ENCODE measurements around the gene LMOD1.
A peak's percentile ranks its signal among the peaks of the same experiment; 100 is the strongest.
"Not testable (repeated sequence)": the region's sequence is repeated elsewhere in the genome, so short reads cannot be mapped to it uniquely, and the experiment has no call there.

LMOD1 gene

GRCh38 chr1:201946224-201946908 lies at the start of gene LMOD1:
Gene LMOD1 (minus strand): TSS chr1:201946548. CDS start chr1:201946340, 208 bp downstream.
- DNase-seq, result no peak

- DNase-seq, result no peak
Measured at GRCh38 chr1:201990427-201990826, 44.1 kb upstream of the LMOD1 start.

GRCh38 chr1:201989354-201990128 lies 43.2 kb upstream of the LMOD1 start:
- DNase-seq, result no peak

- no peak for DNase-seq
Measured at GRCh38 chr1:201988601-201989000, 42.3 kb upstream of the LMOD1 start.

GRCh38 chr1:201985355-201985754 lies 39.0 kb upstream of the LMOD1 start:
- DNase-seq, result no peak

- no peak for DNase-seq
Measured at GRCh38 chr1:201984446-201984845, 38.1 kb upstream of the LMOD1 start.

GRCh38 chr1:201983380-201983805 lies 37.0 kb upstream of the LMOD1 start:
- DNase-seq, result no peak

- DNase-seq, result peak; percentile 49
Measured at GRCh38 chr1:201982623-201983379, 36.5 kb upstream of the LMOD1 start, which contains the start of gene RNPEP. Gene RNPEP (plus strand): TSS chr1:201982648. CDS start chr1:201982667, 19 bp downstream.

GRCh38 chr1:201982082-201982622 lies 35.8 kb upstream of the LMOD1 start:
- peak; percentile 62 for DNase-seq

- DNase-seq, result no peak
Measured at GRCh38 chr1:201970334-201971159, 24.2 kb upstream of the LMOD1 start.

- no peak for DNase-seq
Measured at GRCh38 chr1:201968202-201968925, 22.0 kb upstream of the LMOD1 start.

GRCh38 chr1:201966171-201966570 lies 19.8 kb upstream of the LMOD1 start:
- DNase-seq, result no peak

- no peak for DNase-seq
Measured at GRCh38 chr1:201964261-201964660, 17.9 kb upstream of the LMOD1 start.

GRCh38 chr1:201962382-201962781 lies 16.0 kb upstream of the LMOD1 start:
- DNase-seq, result not testable (repeated sequence)

- no peak for DNase-seq
Measured at GRCh38 chr1:201958348-201958747, 12.0 kb upstream of the LMOD1 start.

GRCh38 chr1:201955729-201956143 lies 9.4 kb upstream of the LMOD1 start:
- DNase-seq, result no peak

- DNase-seq, result peak; percentile 98
Measured at GRCh38 chr1:201955009-201955728, 8.8 kb upstream of the LMOD1 start, which contains the start of gene TIMM17A. Gene TIMM17A (plus strand): TSS chr1:201955503. CDS start chr1:201955527, 24 bp downstream.

GRCh38 chr1:201954263-201955008 lies 8.1 kb upstream of the LMOD1 start:
- no peak for DNase-seq

GRCh38 chr1:201949491-201949890 lies 3.1 kb upstream of the LMOD1 start:
- DNase-seq, result no peak

GRCh38 chr1:201947697-201948008 lies 1.3 kb upstream of the LMOD1 start:
- DNase-seq, result no peak

Data from NCI-H1092 (cell line).